HG03457 (cell line): Measurements from ENCODE around the gene FCHO1.

Experiments
- ATAC-seq: cut with Tn5 transposase; IDR thresholded peaks from one replicate; pipeline ENCODE4 v1.9.1; 2021; ENCODE audit warnings: moderate number of reproducible peaks; ENCODE audit not compliant: unreplicated experiment

Gene FCHO1

DNA sequence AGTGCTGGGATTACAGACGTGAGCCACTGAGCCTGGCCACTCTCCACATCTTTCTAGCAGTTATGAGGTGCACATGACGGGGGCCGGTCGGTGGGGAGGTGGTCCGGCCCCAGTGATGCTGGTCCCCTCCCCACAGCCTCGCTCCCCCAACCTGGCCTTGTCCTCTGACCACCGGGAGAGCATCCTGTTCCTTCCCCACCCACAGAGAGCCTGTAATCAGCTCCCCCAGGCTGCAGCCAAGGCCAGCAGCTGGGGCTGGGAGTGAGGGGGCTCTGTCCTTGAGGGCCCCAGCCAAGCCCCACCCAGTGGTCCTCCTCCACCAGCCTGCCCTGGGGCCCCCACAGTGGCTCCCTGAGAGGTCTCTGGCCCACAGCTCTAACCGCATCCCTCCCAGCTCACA lies 73.1 kb downstream of the FCHO1 start:
- no peak for ATAC-seq

DNA sequence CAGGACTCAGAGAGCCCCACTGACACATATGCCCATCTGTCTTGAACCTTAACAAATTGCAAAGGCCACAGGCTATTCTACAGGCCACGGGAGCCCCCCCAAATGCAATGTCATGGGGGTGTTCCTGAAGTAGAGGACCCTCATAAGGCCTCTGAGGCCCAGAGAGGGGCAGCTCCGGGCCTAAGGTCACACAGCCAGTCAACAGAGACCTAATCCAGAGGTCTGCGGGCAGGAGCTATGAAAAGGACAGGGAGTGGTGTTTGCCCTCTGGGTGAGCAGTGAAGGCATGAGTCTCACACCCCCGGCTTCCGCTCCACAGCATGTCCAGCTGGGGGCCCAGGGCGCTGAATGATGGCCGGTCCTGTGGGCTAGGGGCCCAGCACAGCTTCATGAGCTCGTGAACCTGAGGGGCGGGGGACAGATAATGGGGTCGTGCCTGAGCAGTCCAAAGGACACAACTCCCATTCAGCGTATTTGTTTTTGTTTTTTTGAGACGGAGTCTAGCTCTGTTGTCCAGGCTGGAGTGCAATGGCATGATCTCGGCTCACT lies 75.3 kb downstream of the FCHO1 start:
- ATAC-seq: no peak

DNA sequence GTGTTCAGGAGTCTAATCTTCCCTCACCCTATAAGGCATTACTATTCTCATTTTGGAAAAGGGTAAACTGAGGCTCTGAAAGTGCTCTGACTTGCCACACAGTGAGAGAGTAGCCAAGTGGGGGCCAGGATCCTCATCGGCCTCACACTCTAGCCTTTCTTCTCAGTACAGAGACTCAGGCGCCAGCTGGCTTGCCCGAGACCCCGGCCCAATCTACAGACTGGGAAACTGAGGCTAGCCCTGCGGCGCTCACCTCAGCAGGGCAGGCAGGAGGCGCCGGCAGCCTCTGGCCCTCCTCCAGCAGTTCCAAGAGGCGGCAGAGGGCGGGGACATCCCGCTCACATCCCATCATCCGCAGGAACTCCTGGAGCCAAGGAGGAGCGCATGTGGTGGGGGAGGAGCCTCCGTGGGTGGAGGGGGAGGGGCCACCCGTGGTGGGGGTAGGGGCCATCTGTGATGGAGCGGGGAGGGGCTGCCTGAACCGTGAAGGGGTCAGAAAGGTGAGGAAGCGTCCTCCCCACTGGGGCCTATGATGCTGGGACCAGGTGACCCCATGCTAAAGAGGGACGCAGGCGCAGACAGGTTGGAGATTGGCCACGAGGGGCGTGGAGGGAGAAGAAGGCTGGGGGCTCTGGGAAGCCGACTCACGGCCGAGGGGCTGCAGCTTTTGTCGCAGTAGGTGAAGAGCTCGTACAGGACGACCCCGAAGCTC lies 78.7 kb downstream of the FCHO1 start:
- no peak for ATAC-seq

DNA sequence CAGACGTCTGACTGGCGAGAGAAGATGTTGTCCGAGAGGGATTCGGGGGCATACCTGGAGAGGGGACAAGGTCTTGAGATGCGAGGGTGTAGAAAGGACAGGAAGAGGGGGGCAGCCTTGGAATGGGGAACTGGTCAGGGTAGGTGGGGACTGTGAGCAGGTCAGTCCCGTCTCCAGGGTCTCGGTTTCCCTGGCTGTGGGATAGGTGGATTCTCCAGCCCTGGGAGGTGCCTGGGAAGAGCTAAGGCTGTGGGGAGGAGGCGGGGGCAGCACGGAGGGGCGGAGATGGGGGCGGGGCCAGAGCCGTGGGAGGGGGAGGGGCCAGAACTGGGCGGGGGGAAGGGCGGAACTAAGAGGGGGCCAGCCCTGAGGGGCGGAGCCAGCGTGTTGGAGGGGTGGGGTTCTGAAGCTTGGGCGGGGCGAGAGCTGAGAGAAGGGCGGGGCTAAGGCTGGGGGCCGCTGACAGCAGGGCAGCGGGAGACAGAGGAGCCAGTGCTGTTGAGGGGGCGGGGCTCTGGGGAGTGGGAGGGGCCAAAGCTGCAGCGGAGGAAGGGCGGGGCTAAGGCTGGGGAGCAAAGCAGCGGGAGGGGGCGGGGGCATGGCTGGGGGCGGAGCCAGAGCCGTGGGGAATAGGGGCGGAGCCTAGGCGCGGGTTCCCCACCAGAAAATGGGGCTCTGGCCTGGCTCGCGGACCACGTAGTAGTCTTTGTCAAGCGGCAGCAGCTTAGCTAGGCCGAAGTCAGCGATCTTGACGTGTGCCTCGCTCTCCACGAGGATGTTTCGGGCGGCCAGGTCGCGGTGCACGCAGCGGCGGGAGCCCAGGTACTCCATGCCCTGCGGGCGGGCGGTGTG lies 79.5 kb downstream of the FCHO1 start:
- no peak for ATAC-seq

DNA sequence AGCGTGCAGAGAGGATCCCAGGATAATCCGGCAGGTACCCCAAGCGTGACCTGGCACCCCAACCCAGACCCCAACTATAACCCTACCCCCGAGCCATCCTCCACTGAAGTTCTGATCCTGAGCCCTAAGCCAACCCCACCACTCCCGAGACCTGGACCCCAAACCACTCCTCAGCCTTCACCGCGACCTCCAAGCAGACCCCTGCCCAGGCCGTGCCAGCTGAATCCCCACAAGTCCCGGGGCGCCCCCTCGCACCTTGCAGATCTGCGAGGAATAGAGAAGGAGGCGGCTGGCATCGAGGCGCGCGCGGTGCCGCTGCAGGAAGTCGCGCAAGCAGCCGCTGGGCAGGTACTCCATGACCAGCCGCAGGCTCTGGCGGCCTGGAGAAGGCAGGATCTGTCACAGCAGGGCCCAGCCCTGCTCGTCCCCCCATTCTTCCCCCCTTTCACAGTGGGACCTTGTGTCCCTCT lies 80.2 kb downstream of the FCHO1 start:
- ATAC-seq: no peak

DNA sequence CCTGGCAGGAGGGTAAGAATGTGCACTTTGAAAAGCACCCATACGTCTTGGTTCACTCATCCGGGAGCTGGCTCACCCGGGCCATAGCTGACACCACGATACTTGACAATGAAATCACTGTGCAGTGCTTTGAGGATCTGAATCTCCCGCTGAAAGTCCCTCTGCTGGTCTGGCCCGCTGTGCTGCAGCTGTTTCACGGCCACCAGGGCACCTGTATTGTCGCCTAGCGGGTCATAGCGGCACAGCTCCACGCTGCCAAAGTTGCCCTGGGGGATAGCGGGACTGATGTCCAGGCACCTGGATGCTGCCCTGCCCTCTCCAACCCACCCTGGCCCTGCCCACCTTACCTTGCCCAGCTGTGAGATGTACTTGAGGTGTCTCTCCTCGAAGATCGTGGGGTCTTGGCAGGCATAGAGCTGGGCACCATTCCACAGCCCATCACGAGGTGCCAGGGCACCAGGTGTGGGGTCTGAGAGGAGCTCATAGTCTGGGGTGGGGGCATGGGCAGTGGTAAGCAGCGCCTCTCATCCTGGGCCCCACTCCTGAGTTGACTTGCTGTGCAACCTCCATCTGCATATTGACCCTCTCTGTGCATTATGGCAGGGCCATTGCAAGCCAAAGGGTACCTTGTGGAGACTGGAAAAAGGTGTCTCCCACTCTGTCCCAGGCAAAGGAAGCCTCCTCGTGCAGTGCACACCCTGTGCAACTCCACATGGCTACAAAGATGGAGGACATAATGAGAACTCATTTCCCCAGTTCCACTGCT lies 81.3 kb downstream of the FCHO1 start:
- ATAC-seq: no peak

DNA sequence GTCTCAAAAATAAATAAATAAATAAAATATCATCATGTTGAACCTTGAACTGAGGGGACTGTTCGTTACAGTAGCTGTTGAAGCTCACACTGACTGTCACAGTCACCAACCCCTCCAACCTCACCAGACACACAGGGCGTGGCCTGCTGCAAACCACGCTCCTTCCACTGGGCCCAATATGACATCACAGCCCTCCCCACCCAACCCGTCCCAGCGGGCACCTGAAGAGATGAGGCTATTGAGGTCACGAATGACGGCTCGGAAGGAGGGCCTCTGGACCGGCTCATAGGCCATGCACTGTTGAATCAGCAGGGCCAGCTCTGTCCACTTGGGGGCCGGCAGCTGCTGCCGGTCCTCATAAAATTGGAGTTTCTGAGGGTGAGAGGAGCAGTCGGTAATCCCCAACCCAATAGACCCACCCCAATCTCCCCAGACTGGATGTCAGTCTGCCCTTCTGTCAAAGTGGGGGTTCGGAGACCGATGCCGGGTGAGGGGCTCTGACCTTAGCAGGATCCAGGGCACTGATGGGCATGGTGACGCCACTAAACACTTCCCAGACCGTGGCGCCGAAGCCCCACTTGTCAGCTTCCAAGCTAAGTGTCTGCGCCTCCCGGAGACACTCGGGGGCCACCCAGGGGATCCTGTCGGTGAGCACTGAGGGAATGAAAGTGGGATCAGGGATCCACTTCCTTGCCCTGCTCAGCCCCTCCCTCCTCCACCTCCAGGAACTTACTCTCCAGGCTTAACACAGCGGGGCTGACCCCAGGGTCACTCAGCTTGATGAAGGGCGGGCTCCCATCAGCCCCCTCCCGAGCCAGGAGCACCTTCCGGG lies 83.3 kb downstream of the FCHO1 start:
- no peak for ATAC-seq

DNA sequence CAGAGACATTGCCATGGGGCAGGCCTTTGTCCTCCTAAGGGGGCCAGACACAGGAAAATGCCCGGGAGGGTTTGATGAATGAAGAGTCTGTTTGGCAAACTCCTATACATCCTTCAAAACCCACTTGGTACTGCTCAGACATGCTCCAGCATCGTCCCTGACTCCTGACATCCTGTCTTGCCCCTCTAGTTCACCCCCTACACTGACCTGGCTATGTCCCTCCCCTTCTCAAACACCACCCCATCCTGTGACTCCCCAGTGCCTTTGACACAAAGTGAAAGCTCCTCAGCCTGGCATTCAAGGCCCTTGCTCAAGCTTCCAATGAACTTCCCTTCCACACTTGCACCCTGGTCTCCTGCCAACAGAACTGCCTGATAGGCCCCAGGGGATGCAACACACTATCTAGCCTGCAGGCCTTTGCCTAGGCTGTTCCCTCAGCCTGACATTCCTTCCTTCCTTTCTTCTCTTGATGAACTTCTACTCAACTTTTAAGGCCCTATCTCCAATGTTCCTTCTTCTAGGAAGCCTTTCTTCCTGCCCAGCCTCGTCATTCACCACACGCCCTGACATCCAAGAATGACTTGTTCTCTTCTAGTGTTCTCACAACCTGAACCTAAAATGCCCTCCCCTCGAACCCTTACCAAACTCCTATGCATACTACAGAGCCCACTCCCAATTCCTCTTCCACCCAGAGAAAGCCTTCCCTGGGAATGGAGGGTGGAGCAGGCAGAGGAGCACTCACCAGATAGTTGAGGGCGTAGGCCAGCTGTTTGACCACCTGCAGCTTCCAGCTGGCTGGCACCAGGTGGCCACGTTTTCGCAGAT lies 84.1 kb downstream of the FCHO1 start:
- ATAC-seq: no peak

DNA sequence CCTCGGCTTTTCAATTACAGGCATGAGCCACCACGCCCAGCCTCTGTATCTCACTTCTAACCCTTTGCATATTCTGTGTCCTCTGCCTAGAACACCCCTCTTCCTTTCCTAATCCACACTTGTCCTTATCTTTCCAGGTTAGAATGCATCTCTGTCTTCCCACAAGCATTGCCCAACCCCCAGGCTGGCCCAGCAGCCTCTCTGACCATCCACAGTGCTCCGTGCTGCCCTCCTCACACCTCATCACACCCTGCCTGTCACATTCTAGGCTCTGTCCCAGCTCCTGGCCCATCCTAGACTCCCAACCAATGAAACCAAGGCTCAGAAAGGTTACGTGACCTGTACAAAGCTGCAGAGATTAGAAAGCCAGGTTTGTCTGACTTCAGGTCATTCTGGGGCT lies 85.3 kb downstream of the FCHO1 start:
- no peak for ATAC-seq

DNA sequence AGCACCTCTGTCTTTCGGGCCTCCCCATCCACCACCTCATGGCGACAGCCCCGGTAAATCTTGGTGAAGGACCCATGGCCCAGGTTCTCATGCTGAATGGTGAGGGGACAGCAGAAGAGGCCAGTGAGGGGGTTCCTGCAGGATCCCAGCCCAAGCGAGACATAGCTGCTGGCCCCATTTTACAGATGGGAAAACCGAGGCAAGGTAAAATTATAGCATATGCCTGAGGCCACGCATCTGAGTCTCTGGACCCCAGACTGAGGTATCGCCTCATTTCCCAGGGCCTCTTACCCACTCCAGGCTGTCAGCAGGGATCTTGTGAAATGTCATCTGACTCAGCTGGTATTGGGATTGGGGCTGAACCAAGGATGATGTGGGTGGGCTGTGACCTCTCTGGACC lies 86.7 kb downstream of the FCHO1 start:
- no peak for ATAC-seq
